ENCODE results near the gene NHP2. TPM values are rescaled to one million over a fixed set of nuclear protein-coding genes. Genes with fewer than 3 reads are reported as not detected.

The NHP2 gene
- total and polyA plus RNA-seq, 12 donors, result 65.2 to 269 (median 122) TPM

GRCh38 chr5:178108446-178108845 lies 45.2 kb downstream of the NHP2 start:
- Histone ChIP-seq H3K9me3 (replicated peaks in 1 of 3) (no peaks in the 10 kb centered on the region), H3K27ac (no peak overlapping the region), H3K4me1 (replicated peaks in 1 of 2) (peaks cover under 1% of the 10 kb centered on the region in 2 donors), H3K27me3 (no peaks in the 10 kb centered on the region), H3K4me3 (no peak overlapping the region), H3K36me3 (replicated peaks in 1 of 2) (no peaks in the 10 kb centered on the region)
- TF ChIP-seq POLR2A (IDR thresholded peaks at IDR 0.05), result no peak
- no peak for TF ChIP-seq CTCF (IDR thresholded peaks at IDR 0.05)
- intact Hi-C loops (cut with DNase I), result no loop called here
- 86 to 88% (median 87%) methylated on average over 5 to 7 of the region's 7 CpGs for WGBS, 4 donors
- no peak for DNase-seq

GRCh38 chr5:178107756-178108310 lies 45.9 kb downstream of the NHP2 start:
- Histone ChIP-seq H3K4me1 (replicated peaks in 1 of 2) (no peaks in the 10 kb centered on the region), H3K9me3 (replicated peaks in 1 of 3) (no peaks in the 10 kb centered on the region), H3K27ac (no peak overlapping the region), H3K36me3 (replicated peaks in 1 of 2) (no peaks in the 10 kb centered on the region), H3K4me3 (no peak overlapping the region), H3K27me3 (no peaks in the 10 kb centered on the region)
- no peak for TF ChIP-seq POLR2A (IDR thresholded peaks at IDR 0.05)
- no peak for TF ChIP-seq CTCF (IDR thresholded peaks at IDR 0.05)
- intact Hi-C loops (cut with DNase I), result no loop called here
- WGBS, 4 donors, result 23 to 46% (median 30%) methylated on average over 2 to 5 of the region's 5 CpGs
- no peak for DNase-seq

GRCh38 chr5:178106556-178107239 lies 47.0 kb downstream of the NHP2 start:
- Histone ChIP-seq H3K27me3 (no peaks in the 10 kb centered on the region), H3K4me3 (no peak overlapping the region), H3K4me1 (replicated peaks in 1 of 2) (no peaks in the 10 kb centered on the region), H3K9me3 (replicated peaks in 1 of 3) (no peaks in the 10 kb centered on the region), H3K36me3 (replicated peaks in 1 of 2) (no peaks in the 10 kb centered on the region), H3K27ac (no peak overlapping the region)
- no peak for TF ChIP-seq POLR2A (IDR thresholded peaks at IDR 0.05)
- no peak for TF ChIP-seq CTCF (IDR thresholded peaks at IDR 0.05)
- intact Hi-C loops (cut with DNase I), result no loop called here
- no peak for DNase-seq
- WGBS, 4 donors, result 74 to 84% (median 78%) methylated on average over 6 to 13 of the region's 13 CpGs

- Histone ChIP-seq H3K9me3 (replicated peaks in 1 of 3) (no peaks in the 10 kb centered on the region), H3K4me1 (replicated peaks in 1 of 2) (no peaks in the 10 kb centered on the region), H3K27ac (no peak overlapping the region), H3K36me3 (replicated peaks in 1 of 2) (no peaks in the 10 kb centered on the region), H3K4me3 (no peak overlapping the region), H3K27me3 (no peaks in the 10 kb centered on the region)
- no peak for DNase-seq
- TF ChIP-seq POLR2A (IDR thresholded peaks at IDR 0.05), result no peak
- no peak for TF ChIP-seq CTCF (IDR thresholded peaks at IDR 0.05)
- intact Hi-C loops (cut with DNase I), result no loop called here
- 59 to 67% (median 63%) methylated on average over 3 to 4 of the region's 4 CpGs for WGBS, 4 donors
Observed at GRCh38 chr5:178106086-178106485, 47.6 kb downstream of the NHP2 start.

All from adrenal gland (tissue), 12 donors.